Eye (tissue), 1 donor: Measurements from ENCODE around the gene PHETA1.
"Not testable (repeated sequence)": the region's sequence is repeated elsewhere in the genome, so short reads cannot be mapped to it uniquely, and the experiment has no call there.

ENCODE experiments used
- DNase-seq: peaks from one replicate; pipeline ENCODE4 v3.0.0-alpha.2; 2015

Gene PHETA1

DNA sequence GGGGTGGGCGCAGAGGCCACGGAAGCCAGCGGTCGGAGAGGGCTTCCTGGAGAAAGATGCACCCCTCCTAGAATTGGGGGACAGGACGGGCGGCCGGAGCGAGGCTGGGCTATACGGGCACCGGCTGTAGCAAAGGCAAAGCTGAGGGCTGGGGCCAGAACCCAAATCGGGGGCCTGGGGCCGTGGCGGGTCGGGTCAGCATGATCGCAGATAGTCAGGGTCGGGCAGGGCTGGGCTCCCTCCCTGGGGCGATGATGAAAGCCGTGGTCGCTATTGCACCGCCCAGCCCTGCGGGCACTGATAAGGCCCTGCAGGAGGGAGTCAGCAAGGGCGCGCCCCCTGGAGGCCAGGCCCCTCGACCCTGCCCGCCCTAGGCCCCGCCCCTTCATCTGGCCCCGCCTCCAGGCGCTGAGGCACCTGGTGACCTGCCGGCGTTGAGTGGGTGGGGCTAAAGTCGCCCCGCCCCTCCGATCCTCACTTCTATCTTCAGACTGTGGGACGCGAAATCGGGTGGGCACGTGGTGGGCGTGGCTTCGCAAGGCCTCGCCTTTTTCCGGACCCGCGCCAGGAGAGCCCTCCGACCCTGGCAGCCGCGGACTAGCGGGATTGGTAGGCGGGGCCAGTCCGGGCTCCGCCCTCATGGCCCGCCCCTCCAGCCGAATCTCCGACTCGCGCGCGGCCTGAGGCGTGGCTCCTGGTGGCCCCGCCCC lies 36.4 kb upstream of the PHETA1 start:
- DNase-seq = peak; percentile 97

DNA sequence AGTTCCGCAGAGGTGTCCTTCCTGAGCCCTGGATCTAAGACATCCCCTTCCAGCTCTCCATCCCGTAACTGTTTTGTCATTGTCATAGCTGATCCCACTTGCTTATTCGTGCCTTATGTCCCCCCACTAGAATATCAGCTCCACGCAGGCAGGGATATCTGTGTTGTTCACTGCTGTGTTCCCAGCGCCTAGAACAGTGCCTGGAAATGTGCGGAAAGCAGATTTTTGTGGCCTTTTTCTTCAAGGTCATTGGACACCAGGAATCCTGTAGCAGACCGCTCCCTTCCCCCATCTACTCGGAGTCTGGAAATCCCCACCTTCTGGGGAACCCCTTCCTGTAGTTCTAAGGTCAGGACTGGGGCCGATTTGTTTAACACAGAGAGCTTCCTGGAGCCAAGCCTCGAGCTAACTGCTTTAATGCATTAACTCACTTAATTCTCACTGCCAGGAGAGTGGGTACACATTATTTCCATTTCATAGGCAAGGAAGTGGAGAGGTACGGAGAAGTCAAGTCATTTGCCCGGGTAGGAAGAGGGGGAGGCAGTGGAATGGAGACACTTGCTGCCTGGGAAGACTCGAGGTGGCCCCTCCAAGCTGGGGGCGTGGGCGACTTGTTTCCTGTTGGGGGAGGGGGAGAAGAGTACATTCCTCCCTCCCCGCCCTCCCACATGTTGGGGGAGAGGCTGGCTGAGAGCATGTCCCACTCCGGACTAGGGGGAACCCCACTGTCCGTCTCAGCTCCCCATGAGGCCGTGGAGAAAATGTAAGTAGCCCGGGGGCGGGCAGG lies 35.7 kb upstream of the PHETA1 start:
- peak; percentile 38 for DNase-seq

DNA sequence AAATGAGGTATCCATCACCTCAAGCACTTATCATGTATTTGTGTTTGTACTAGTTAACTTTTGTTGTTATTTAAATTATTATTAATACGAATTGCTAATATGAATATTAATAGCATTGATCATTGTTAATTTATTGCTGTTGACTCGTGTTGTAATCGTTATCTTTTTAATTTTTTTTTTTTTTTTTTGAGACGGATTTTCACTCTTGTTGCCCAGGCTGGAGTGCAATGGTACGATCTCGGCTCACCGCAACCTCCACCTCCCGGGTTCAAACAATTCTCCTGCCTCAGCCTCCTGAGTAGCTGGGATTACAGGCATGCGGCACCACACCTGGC lies 33.6 kb upstream of the PHETA1 start:
- DNase-seq = not testable (repeated sequence)

DNA sequence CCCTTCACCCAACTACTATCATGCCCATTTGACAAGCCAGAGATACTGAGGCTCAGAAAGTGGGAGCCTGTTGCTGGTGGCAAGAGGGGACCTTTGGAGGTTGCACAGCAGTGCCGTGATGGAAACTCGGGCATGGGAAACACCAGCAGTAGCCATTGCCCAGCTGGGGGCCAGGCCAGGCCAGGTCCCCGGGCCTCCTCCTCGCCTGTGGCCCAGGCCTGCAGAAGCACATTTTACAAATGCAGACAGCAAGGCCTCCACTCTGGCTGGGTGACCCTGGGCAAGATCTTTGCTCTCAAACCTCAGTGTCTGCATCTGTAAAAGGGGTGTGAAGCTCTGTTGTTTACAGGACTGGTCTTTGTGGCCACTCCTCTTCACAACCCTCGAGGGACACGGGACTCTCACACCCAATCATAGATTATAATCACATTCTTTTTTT lies 32.3 kb upstream of the PHETA1 start:
- no peak for DNase-seq

DNA sequence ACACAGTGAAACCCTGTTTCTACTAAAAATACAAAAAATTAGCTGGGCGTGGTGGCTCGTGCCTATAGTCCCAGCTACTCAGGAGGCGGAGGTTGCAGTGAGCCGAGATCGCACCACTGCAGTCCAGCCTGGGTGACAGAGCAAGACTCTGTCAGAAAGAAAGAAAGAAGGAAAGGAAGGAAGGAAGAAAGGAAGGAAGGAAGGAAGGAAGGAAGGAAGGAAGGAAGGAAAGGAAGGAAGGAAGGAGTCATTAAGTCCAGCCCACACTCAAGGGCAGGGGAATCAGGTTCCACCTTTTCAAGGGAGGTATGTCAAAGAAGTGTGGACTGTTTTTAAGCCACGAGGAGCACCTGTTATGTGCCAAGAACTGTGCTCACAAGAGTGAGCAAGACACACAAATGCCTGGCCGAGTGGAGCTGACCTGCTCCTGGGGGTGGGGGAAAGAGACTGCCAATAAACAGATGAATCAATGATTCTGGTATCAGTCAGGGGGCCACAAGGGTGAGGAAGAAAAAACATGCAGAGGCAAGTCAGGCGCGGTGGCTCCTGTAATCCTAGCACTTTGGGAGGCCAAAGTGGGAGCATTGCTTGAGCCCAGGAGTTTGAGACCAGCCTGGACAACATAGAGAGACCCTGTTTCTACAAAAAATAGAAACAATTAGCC lies 31.0 kb upstream of the PHETA1 start:
- not testable (repeated sequence) for DNase-seq

DNA sequence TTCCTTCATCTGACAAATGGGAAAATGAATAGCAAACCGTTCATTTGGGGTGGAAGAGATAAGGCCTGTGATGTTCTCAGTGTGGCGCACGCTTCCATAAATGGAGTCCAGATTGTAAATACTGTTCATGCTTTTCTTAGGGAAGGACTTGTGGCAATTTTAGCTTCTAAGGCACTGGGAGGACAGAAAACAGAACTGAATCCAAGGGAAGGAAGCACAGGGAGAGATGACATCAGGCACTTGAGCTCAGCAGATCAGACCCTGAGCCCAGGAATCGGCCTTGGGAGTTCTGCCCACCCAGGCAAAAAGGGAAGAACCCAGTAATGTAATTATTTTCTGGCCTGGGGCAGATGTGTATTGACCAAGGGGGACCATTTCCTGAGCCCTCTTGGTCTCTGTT lies 29.6 kb upstream of the PHETA1 start:
- no peak for DNase-seq

DNA sequence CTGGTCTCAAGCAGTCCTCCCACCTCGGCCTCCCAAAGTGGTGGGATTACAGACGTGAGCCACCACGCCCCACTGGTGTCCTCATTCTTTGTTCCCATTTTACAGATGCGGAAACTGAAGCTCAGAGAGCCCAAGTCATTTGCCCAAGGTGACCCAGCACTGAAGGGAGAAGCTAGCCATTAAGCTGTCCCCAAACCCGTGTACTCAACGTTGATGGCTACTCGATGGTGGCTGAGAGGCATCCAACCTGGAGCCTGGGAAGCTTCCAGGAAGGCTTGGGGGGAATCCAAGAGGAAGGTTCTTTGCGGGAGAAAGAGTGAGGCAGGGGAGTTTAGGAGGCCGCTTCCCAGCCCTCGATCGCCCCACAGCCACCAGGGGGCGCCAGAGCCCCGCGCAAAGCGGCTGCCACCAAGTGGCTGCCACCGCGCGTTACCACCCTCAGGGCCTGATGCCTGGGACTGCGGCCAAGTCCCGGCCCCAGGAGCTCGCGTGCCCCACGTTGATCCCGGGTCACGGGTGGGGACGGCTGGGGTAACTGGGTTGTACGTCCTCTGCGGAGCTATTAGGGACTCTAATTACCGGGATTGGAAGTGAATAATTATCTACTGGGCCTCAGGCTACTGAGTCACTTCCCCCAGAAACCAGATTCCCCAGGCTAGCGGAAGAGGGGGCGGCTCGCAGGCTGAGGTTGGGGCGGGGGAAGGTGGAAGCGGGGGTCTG lies 28.0 kb upstream of the PHETA1 start:
- peak; percentile 92 for DNase-seq

DNA sequence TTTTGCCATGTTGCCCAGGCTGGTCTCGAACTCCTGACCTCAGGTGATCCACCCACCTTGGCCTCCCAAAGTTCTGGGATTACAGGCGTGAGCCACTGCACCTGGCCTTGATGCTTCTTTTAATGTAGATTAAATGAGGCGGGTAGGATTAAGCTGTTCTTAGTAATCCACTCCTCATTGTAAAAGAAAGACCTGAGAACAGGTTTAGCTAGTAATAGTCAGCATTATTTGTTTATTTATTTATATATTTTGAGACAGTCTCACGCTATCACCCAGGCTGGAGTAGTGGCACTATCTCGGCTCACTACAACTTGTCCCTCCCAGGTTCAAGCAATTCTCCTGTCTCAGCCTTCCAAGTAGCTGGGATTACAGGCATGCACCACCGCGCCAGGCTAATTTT lies 27.4 kb upstream of the PHETA1 start:
- not testable (repeated sequence) for DNase-seq

DNA sequence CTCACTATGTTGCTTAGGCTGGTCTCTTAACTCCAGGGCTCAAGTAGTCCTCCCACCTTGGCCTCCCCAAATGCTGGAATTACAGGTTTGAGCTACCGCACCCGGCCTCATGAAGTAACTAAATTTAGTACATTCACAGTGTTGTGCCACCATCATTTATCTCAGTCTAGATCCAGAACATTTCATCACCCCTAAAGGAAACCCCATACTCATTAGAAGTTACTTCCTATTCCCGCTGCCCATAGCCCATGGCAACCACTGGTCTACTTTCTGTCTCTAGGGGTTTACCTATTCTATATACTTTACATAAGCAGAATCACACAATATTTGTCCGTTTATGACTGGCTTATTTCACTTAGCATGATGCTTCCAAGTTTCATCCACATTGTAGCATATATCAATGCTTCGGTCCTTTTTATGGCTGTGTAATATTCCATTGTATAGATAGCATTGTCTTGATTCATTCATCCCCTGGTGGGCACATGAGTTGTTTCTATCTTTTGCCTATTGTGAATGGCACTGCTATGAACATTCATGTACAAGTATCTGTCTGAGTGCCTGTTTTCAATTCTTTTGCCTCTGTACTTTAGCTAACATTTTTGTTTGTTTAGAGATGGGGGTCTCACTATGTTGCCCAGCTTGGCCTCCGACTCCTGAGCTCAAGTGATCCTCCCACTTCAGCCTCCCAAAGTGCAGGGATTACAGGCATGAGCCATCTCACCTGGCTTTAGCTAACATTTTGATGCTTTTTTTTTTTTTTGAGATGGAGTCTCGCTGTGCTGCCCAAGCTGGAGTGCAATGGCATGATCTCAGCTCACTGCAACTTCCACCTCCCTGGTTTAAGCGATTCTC lies 26.7 kb upstream of the PHETA1 start:
- DNase-seq = no peak

DNA sequence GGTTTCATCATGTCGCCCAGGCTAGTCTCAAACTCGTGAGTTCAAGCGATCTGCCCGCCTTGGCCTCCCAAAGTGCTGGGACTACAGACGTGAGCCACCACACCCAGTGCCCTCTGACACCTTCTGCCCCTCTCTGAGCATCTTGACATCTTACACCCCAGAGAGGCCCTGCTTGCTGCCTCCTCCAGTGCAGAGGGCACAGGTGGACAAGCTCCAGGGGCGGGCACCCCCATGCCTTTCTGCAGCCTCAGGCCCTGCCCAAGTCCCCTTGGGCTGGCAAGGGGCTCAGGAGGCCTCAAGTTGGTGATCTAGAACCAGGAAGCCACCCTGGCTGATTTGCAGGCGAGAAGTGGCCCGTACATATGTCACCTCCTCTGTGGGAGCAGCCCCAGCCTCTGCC lies 25.6 kb upstream of the PHETA1 start:
- DNase-seq = no peak

DNA sequence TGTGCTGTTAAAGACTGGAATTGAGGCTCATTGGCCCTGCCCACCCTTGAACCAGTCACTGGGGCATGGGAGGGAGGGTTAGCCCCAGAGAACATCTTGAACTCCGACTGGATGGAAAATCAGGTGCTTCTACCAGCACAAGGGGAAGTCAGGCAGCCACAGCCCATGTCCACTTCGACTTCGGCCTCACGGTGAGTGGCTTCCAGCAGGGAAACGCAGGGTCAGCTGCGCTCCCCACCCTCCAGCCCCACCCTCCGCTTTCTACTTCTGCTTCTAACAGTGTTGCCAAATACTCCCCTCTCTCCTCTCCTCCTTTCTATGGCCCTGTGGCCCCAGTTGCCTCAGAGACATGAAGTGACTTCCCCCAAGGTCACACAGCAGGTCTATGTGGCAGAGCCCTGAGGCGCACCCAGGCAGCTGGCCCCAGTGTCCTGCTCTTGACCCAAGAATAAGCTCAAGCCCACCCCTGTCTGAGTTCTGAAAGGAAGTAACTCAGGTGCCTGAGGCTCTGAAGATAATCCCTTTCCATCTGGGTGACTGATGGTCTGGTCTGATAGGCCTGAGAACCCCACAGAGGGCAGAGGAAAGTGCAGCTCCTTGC lies 24.9 kb upstream of the PHETA1 start:
- no peak for DNase-seq

DNA sequence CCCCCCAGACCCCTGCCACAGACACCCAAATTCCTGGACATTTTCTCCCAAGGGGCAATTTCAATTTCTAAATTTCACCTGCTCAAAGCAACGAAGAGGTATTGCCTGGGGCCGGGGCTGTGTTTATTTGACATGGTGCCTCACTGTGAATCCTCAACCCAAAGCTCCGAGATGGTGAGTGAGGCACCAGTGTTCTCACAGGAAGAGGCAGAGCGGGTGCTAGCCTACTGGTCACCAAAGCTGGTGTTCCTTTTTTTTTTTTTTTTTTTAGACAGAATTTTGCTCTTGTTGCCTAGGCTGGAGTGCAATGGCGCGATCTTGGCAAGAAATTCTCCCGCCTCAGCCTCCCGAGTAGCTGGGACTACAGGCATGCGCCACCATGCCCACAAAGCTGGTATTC lies 22.0 kb upstream of the PHETA1 start:
- no peak for DNase-seq

DNA sequence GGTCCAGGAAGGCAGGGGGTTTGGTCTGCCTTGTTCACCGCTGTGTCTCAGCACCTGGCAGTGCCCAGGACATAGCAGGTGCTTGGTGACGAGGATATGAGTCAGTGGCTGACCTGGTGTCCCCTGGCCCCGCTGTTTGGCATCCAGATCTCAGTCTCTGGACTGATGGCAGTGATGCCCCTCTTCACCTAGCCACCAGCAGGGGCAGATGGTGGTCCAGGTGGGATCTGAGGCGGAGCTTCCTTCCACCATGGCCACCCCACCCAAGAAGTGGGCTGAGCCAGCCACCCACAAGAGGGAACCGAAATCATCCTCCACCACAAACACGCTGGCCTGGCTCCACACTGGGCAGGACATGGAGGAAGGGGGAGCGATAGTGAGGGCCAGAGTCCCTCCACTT lies 20.7 kb upstream of the PHETA1 start:
- no peak for DNase-seq

DNA sequence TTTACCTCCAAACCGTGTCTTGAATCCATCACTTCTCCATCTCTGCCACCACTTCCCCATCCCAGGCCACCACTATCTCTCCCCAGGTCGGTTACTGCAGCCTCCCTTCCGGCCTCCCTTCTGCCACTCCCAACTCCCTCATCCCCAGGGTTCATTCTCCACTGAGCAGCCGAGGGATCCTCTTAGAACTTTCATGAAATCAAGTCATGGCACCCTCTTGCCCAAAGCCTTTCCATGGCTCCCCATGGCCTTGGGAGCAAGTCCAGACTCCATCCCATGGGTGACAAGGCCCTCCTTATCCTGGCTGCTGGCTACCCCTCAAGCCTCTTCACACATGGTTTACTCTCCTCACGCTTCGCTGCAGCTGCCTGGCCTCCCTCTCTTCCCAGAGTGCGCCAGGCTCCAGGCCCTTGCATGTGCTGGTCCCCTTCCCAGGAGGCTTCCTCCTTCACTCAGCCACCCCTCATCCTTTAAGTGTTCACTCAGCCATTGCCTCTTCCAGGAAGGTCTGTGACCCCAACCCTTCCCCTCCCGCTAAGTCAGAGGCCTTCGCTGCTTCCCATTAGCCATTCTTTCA lies 18.9 kb upstream of the PHETA1 start:
- peak; percentile 78 for DNase-seq

DNA sequence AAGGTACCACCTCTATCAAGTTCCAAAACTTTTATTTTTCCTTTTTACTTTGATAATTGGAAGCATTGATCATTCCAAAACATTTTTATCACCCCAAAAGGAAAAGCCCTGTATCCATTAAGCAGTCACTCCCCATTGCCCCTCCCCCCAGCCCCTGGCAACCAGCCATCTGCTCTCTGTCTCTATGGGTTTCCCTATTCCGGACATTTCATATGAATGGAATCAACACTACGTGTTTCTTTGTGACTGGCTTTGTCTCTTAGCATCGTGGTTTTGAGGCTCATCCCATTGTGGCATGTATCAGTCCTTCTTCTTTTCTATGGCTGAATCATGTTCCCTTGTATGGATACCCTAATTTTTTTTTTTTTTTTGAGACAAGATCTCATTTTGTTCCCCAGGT lies 18.0 kb upstream of the PHETA1 start:
- DNase-seq = peak; percentile 52

DNA sequence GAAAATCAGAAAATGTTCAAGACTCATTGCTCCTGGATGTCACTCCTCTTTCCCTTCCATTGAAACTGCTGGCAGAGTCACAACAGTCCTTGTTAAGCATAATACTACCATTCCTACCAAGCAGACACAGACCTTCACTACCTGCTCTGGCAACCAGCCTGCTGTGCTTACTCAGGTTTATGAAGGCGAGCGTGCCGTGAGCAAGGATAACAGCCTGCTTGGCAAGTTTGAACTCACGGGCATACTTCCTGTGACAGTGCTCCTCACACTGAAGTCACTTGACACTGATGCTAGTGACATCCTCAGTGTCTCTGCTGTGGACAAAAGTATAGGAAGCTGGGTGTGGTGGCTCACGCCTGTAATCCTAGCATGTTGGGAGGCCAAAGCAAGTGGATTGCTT lies 15.7 kb upstream of the PHETA1 start:
- no peak for DNase-seq

DNA sequence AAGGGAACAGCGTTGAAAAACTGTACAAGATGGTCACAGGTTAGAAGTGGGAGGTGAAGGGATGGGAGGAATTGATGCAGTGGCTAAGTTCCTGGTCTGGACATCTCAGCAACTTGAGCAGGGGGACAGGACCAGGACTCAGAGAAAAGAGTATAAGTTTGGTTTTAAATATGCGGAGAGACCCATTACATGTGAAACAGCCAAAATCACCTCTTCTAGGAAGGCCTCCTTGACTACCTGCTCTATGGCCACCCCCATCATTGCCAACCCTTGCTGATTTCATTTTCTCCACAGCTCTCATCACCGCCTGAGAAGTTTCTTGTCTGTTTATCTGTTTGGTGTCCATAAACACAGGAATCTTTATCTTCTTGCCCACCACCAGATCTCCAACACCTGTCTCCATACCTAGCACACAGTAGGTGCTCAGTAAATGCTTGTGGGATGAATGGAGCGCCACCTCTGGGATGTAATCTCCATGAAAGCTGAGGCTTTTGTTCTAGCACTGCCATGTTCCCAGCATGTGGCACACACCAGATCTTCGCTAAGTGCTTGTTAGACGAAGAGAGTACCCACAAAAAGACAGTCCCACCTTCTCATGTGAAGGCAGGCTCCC lies 11.2 kb upstream of the PHETA1 start:
- DNase-seq = no peak

DNA sequence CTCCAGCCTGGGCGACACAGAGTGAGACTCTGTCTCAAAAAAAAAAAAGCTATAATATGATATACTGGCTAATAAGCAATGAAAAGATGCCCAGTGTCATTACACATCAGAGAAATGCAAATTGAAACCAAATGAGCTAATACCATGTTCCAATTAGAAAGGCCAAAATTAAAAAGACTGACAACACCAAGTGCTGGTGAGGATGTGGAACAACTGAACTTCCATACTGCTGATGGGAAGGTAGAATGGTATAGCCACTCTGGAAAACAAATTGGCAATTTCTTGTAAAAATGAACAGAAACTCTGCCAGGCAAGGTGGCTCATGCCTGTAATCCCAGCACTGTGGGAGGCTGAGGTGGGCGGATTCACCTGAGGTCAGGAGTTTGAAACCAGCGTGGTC lies 8.5 kb upstream of the PHETA1 start:
- no peak for DNase-seq

DNA sequence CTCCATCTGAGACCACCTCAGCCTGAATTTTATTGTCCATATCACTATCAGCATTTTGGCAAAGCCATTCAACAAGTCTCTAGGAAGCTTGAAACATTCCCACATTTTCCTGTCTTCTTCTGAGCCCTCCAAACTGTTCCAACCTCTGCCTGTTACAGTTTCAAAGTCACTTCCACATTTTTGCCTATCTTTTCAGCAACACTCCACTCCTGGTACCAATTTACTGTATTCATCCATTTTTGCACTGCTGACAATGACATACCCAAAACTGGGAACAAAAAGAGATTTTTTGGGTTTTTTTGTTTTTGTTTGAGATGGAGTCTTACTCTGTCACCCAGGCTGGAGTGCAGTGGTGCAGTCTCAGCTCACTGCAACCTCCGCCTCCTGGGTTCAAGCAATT lies 4.3 kb upstream of the PHETA1 start:
- DNase-seq = not testable (repeated sequence)

DNA sequence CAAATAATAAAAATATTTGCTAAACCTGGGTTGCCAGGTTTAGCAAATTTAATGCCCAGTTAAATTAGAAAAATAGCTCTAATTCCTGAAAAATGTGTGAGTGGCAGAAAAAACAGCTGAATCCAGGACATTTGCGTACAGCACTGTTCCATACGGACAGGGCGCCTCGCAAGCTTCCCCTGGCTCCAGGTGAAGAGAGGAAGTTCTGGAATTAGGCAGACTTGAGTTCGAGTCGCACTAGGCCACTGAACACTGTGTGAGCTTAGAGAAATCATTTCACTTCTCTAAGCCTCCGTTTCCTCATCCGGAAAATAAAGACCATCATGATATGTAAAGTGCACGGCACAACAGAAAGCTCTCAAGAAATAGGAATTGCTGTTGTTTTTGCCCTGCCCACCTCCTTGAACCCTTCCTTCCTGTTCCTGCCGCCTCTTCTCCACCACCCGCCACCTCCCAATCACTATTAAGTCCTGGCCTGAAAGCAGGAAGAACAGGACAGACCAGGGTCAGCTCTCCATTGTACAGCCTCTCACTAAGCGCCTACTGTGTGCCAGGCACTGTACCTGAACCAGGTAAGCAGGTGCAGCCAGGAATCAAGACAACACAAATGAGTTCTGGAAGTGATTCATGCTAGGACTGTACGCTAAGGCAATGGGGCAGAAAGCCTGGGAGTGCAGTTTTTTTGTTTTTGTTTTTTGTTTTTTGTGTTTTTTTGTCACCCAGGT lies 763 bp upstream of the PHETA1 start:
- DNase-seq = no peak
